LNCaP clone FGC (cell line): ENCODE results near the gene MS4A14.
"Not testable (repeated sequence)": the region's sequence is repeated elsewhere in the genome, so short reads cannot be mapped to it uniquely, and the experiment has no call there.

Experiments used
- DNase-seq: peaks from one replicate; pipeline ENCODE4 v3.0.0-alpha.2; 2011; ENCODE audit warnings: low read depth
- H3K4me3 ChIP-seq: 2 replicates; pipeline ENCODE4 v1.5.1; 2011; ENCODE audit warnings: mild to moderate bottlenecking, low read depth, low read length, control low read depth
- CTCF ChIP-seq: IDR thresholded peaks from 2 replicates; pipeline ENCODE4 v1.5.1; 2012; ENCODE audit warnings: mild to moderate bottlenecking; ENCODE audit not compliant: control insufficient read depth, insufficient read depth; ENCODE audit errors: extremely low read depth

The MS4A14 gene

GRCh38 chr11:60362241-60362640 lies 34.0 kb upstream of the MS4A14 start:
- TF ChIP-seq CTCF = no peak
- no peak overlapping the region for H3K4me3 ChIP-seq
- DNase-seq = no peak

GRCh38 chr11:60363542-60364470 lies 32.5 kb upstream of the MS4A14 start:
- H3K4me3 ChIP-seq = no peak overlapping the region
- TF ChIP-seq CTCF = peak; percentile 74
- no peak for DNase-seq

GRCh38 chr11:60366262-60366904 lies 29.9 kb upstream of the MS4A14 start:
- not testable (repeated sequence) for H3K4me3 ChIP-seq, DNase-seq

GRCh38 chr11:60367009-60367408 lies 29.2 kb upstream of the MS4A14 start:
- DNase-seq = no peak
- TF ChIP-seq CTCF = no peak
- H3K4me3 ChIP-seq = no peak overlapping the region

- no peak for TF ChIP-seq CTCF
- DNase-seq = no peak
- no peak overlapping the region for H3K4me3 ChIP-seq
These were observed 28.4 kb upstream of the MS4A14 start for GRCh38 chr11:60367896-60368295.

GRCh38 chr11:60370252-60370810 lies 25.9 kb upstream of the MS4A14 start:
- TF ChIP-seq CTCF = no peak
- DNase-seq = no peak
- no peak overlapping the region; the same call in 1 of the 2 replicates for H3K4me3 ChIP-seq

- no peak overlapping the region for H3K4me3 ChIP-seq
- no peak for TF ChIP-seq CTCF
- DNase-seq = peak; percentile 96
These were observed 25.4 kb upstream of the MS4A14 start for GRCh38 chr11:60370811-60371298.
